Kidney (tissue), 14 donors: ENCODE results near the gene APP. TPM values are rescaled to one million over a fixed set of nuclear protein-coding genes. Genes with fewer than 3 reads are reported as not detected.

Experiments
- DNase-seq, 5 donors: peaks; one replicate each; pipeline ENCODE4 v3.0.0-alpha.2; 2013 to 2020
- FAIRE-seq: peaks from 2 replicates; lab custom pipeline; 2012; peaks lifted over from hg19 to GRCh38; lab: Jason Lieb, UNC
- H3K27ac ChIP-seq, 2 donors: one replicate each; pipeline ENCODE4 v1.7.0; 2013; ENCODE audit warnings: low read depth in 2 of 2, low read length in 2 of 2, inconsistent platforms in 1 of 2
- H3K27me3 ChIP-seq: one replicate; pipeline ENCODE4 v1.7.1; 2013; ENCODE audit warnings: low read length, inconsistent platforms; ENCODE audit not compliant: control insufficient read depth, insufficient read depth
- H3K36me3 ChIP-seq, 3 donors: one replicate each; pipeline versions ENCODE4 v1.7.0 to v1.7.1; 2013; ENCODE audit warnings: low read length in 3 of 3, control low read depth in 1 of 3, inconsistent platforms in 1 of 3; ENCODE audit not compliant: insufficient read depth in 3 of 3, control insufficient read depth in 2 of 3
- H3K4me1 ChIP-seq, 3 donors: one replicate each; pipeline versions ENCODE4 v1.7.0 to v1.7.1; 2013; ENCODE audit warnings: low read length in 3 of 3, inconsistent platforms in 1 of 3, low read depth in 1 of 3; ENCODE audit not compliant: control insufficient read depth in 2 of 3, insufficient read depth in 2 of 3
- H3K4me3 ChIP-seq, 3 donors: one replicate each; pipeline versions ENCODE4 v1.7.0 to v1.8.1; 2013; ENCODE audit warnings: low read length in 3 of 3, control low read depth in 1 of 3, inconsistent platforms in 1 of 3
- H3K9ac ChIP-seq, 3 donors: one replicate each; pipeline versions ENCODE4 v1.7.0 to v1.7.1; 2013; ENCODE audit warnings: low read length in 3 of 3, control low read depth in 1 of 3, inconsistent platforms in 1 of 3
- H3K9me3 ChIP-seq, 3 donors: one replicate each; pipeline versions ENCODE4 v1.7.0 to v1.7.1; 2013; ENCODE audit warnings: low read length in 3 of 3, control low read depth in 1 of 3, inconsistent platforms in 1 of 3; ENCODE audit not compliant: control insufficient read depth in 2 of 3, insufficient read depth in 1 of 3
- CTCF ChIP-seq: IDR thresholded peaks from 3 replicates; pipeline ENCODE4 v1.5.1; 2012; ENCODE audit warnings: mild to moderate bottlenecking, moderate library complexity, borderline replicate concordance; ENCODE audit not compliant: insufficient read depth; ENCODE audit errors: extremely low read depth
- intact Hi-C: fragments of 100-400 bp; cut with DNase I; formaldehyde crosslinking; loops from one replicate; pipeline ENCODE4 v1.11.1; 2022
- polyA plus RNA-seq: library from polyadenylated mRNA; stranded (reverse); fragments of 350-450 nt; fragmentation: Illumina TruSeq; extraction: RNeasy Lipid Tissue Mini Kit (QIAGEN cat#74804); gene quantifications from one replicate; pipeline ENCODE4 v1.2.3, GENCODE V29; 2014; ENCODE audit warnings: low read depth, low replicate concordance; ENCODE audit not compliant: insufficient read depth
- total RNA-seq: library from RNA; stranded (reverse); fragmentation: NEBNext Ultra II Directional; extraction: Animal tissue kit (Norgen Biotek cat#: 25700); gene quantifications from one replicate; pipeline ENCODE4 v1.2.1, GENCODE V29; 2021
- donor health status: control.
- donor health status: control.
- donor health status: control.
- donor health status: control.
- donor health status: control.
- donor health status: DM: yes; HTN: yes; CAD: no.
- donor health status: Normal renal cell carcinoma (clear cell type).

Gene APP
- total and polyA plus RNA-seq, 2 donors from 2014 or later = 472 to 1,303 TPM

GRCh38 chr21:25878344-25878743 lies 292.2 kb downstream of the APP start:
- intact Hi-C loops = no loop called here

GRCh38 chr21:25872271-25872670 lies 298.3 kb downstream of the APP start:
- DNase-seq (no peak), FAIRE-seq (no peak)
- Histone ChIP-seq H3K4me3 (no peak overlapping the region), H3K9ac (no peak overlapping the region), H3K27me3 (no peaks in the 10 kb centered on the region), H3K27ac (no peak overlapping the region), H3K4me1 (no peaks in the 10 kb centered on the region), H3K36me3 (no peaks in the 10 kb centered on the region), H3K9me3 (no peaks in the 10 kb centered on the region)
- intact Hi-C loops = no loop called here
- TF ChIP-seq CTCF = no peak

More at GRCh38 chr21:25878344-25878743, 292.2 kb downstream of the APP start:
- no peaks in the 10 kb centered on the region for H3K4me1 ChIP-seq
- TF ChIP-seq CTCF = no peak
- no peak overlapping the region for H3K27ac ChIP-seq
- no peaks in the 10 kb centered on the region for H3K27me3 ChIP-seq
- H3K9ac ChIP-seq = no peak overlapping the region
- no peak overlapping the region for H3K4me3 ChIP-seq
- peaks cover 0 to 2% (median 0%) of the 10 kb centered on the region in 3 donors for H3K9me3 ChIP-seq
- FAIRE-seq (peak; percentile 6), DNase-seq (peak in 2 of 5 donors; percentile 40 to 60)
- peaks cover 2 to 5% (median 4%) of the 10 kb centered on the region in 3 donors for H3K36me3 ChIP-seq

- H3K36me3 ChIP-seq = no peaks in the 10 kb centered on the region
- H3K27ac ChIP-seq = no peak overlapping the region
- FAIRE-seq = no peak
- no peak for DNase-seq
- no peak for TF ChIP-seq CTCF
- no peak overlapping the region for H3K4me3 ChIP-seq
- no peaks in the 10 kb centered on the region for H3K27me3 ChIP-seq
- intact Hi-C loops = no loop called here
- no peak overlapping the region for H3K9ac ChIP-seq
- no peaks in the 10 kb centered on the region for H3K9me3 ChIP-seq
- no peaks in the 10 kb centered on the region for H3K4me1 ChIP-seq
Measured at GRCh38 chr21:25871566-25871965, 299.0 kb downstream of the APP start.

GRCh38 chr21:25870084-25870483 lies 300.5 kb downstream of the APP start:
- Histone ChIP-seq H3K4me3 (no peak overlapping the region), H3K9me3 (no peaks in the 10 kb centered on the region), H3K9ac (no peak overlapping the region), H3K27me3 (no peaks in the 10 kb centered on the region), H3K27ac (no peak overlapping the region), H3K4me1 (no peaks in the 10 kb centered on the region), H3K36me3 (no peaks in the 10 kb centered on the region)
- FAIRE-seq = no peak
- intact Hi-C loops = no loop called here
- TF ChIP-seq CTCF = no peak
- DNase-seq = no peak
